PC-3 (cell line): ENCODE measurements around the gene PTPRF.

Source experiments
- CTCF ChIP-seq: fragments of 300-600 bp; sonication (generic); conservative IDR thresholded peaks from 2 replicates; pipeline ENCODE4 v1.5.1; 2017; ENCODE audit warnings: antibody characterized with exemption, low read depth, mild to moderate bottlenecking, low read length
- EZH2 ChIP-seq: fragments of 300-600 bp; sonication (generic); IDR thresholded peaks from one replicate; pipeline ENCODE4 v1.6.1; 2017; ENCODE audit warnings: antibody characterized with exemption, mild to moderate bottlenecking, low read length; ENCODE audit not compliant: unreplicated experiment

DNA sequence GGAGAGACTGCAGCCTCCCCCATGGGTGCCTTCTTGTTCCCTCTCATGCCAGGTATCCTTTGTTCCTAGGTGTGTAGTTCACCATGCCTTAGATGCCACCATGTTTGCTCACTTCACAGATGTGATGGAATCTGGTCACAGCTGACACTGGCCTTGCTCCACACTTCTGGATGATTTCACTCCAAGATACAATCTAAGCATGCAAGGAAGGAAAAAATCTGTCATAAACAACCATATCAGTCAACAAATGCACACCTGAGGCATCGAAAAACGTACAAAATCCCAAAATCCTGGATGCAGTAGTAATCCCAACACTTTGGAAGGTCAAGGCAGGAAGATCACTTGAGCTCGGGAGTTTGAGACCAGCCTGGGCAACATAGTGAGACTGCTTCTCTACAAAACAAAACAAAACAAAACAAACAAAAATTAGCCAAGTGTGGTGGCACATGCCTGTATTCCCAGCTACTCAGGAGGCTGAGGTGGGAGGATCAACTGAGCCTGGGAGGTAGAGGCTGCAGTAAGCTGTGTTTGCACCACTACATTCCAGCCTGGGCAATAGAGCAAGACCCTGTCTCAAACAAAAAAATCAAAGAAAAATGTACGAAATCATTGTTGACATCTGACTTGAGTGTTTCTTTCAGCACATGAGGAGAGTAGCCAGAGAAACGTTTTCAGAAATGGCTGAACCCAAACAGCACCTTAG is 17.1 kb upstream of the PTPRF start:
- TF ChIP-seq CTCF (no peak), EZH2 (no peak)
